ENCODE data around the gene DNPH1. TPM values are rescaled to one million over a fixed set of nuclear protein-coding genes. Genes with fewer than 3 reads are reported as not detected.

DNPH1 gene
- total RNA-seq, 1 experiment from 2014 or later = 47.0 TPM

GRCh38 chr6:43262000-43262779 lies 32.9 kb upstream of the DNPH1 start:
- no peak overlapping the region for H4K91ac ChIP-seq (ENCODE audit: insufficient read length, low read depth, low read length)
- no peak overlapping the region for H4K8ac ChIP-seq (replicated peaks; ENCODE audit: insufficient read length, low read depth, low read length)
- Mint-ChIP-seq H3K4me3 (0 out of 5 replicates have a peak overlapping the region, but pooled peaks of 1 of the 2 experiments have one; percentile 19), H3K36me3 (ENCODE audit: insufficient read depth in 1 of 3, low read depth in 3 of 3) (no peaks in the 10 kb centered on the region; a peak in 1 of 7 replicates), H3K4me1 (peaks cover 14 to 22% of the 10 kb centered on the region in 2 experiments), H3K27ac (peak overlapping the region; percentile 21 to 82 (median 50); a peak in 4 of 7 replicates), H3K27me3 (ENCODE audit: low read depth) (peaks cover 1% of the 10 kb centered on the region; the same call in 1 of the 2 replicates), H3K9me3 (no peaks in the 10 kb centered on the region; a peak in 1 of 5 replicates)
- TF ChIP-seq, protein P1, sequence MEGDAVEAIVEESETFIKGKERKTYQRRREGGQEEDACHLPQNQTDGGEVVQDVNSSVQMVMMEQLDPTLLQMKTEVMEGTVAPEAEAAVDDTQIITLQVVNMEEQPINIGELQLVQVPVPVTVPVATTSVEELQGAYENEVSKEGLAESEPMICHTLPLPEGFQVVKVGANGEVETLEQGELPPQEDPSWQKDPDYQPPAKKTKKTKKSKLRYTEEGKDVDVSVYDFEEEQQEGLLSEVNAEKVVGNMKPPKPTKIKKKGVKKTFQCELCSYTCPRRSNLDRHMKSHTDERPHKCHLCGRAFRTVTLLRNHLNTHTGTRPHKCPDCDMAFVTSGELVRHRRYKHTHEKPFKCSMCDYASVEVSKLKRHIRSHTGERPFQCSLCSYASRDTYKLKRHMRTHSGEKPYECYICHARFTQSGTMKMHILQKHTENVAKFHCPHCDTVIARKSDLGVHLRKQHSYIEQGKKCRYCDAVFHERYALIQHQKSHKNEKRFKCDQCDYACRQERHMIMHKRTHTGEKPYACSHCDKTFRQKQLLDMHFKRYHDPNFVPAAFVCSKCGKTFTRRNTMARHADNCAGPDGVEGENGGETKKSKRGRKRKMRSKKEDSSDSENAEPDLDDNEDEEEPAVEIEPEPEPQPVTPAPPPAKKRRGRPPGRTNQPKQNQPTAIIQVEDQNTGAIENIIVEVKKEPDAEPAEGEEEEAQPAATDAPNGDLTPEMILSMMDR (conservative IDR thresholded peaks at IDR 0.05) = no peak
- no peak overlapping the region for H3K23ac ChIP-seq (ENCODE audit: insufficient read length, low read depth, low read length)
- no peak overlapping the region for H3K9ac ChIP-seq (ENCODE audit: extremely low read depth, insufficient read length, low read length)
- H3K18ac ChIP-seq (ENCODE audit: insufficient read length, low read depth, low read length) = no peak overlapping the region
- H2AK5ac ChIP-seq (ENCODE audit: insufficient read length, low read length) = no peak overlapping the region
- H2BK15ac ChIP-seq (ENCODE audit: low read depth, low read length) = no peak overlapping the region
- H2BK120ac ChIP-seq (ENCODE audit: low read depth, low read length, poor library complexity, severe bottlenecking) = no peak overlapping the region
- no peak overlapping the region for H3K56ac ChIP-seq (ENCODE audit: insufficient read length, low read depth, low read length)
- H3T11ph ChIP-seq (ENCODE audit: low read length) = no peak overlapping the region
- no peak overlapping the region for H2AFZ ChIP-seq (ENCODE audit: low read length)
- WGBS (ENCODE audit: extremely low coverage, insufficient read length, low lambda C conversion rate) = no CpG with 5 or more reads among the region's 14 CpGs
- no peak overlapping the region for H4K5ac ChIP-seq (ENCODE audit: insufficient read length, low read depth, low read length)
- no peak overlapping the region for H3K4me2 ChIP-seq (ENCODE audit: insufficient read depth, insufficient read length, low read length)
- no peaks in the 10 kb centered on the region for H3K79me1 ChIP-seq (ENCODE audit: insufficient read depth, low read depth, low read length, poor library complexity, severe bottlenecking)
- H3K9me3 ChIP-seq (ENCODE audit: control insufficient read depth, low read depth, low read length) = no peaks in the 10 kb centered on the region
- peaks cover 4% of the 10 kb centered on the region; the same call in 1 of the 2 replicates for H3K4me1 ChIP-seq (ENCODE audit: insufficient read depth, low read length)
- no peaks in the 10 kb centered on the region for H3K27me3 ChIP-seq (ENCODE audit: insufficient read depth, low read length)
- H2BK12ac ChIP-seq (ENCODE audit: insufficient read length, low read depth, low read length) = no peak overlapping the region
- no peak overlapping the region for H3K14ac ChIP-seq (ENCODE audit: insufficient read depth, low read length)
- H3K79me2 ChIP-seq (ENCODE audit: insufficient read depth, low read length) = no peaks in the 10 kb centered on the region
- H2BK20ac ChIP-seq (ENCODE audit: low read depth, low read length, poor library complexity, severe bottlenecking) = no peak overlapping the region
- H3K27ac ChIP-seq (ENCODE audit: insufficient read length, low read depth, low read length) = no peak overlapping the region
- H3K4ac ChIP-seq (ENCODE audit: low read depth, low read length) = no peak overlapping the region
- no peaks in the 10 kb centered on the region for H3K23me2 ChIP-seq (ENCODE audit: insufficient read length, low read depth, low read length, poor library complexity, severe bottlenecking)
- no peak overlapping the region for H2BK5ac ChIP-seq (ENCODE audit: insufficient read length, low read length)
- H4K20me1 ChIP-seq (ENCODE audit: control insufficient read depth, insufficient read depth, insufficient read length) = no peaks in the 10 kb centered on the region
- DNase-seq = no peak
